Body of pancreas (tissue), 4 donors: Measurements from ENCODE around the gene UGT1A3.

Experiments used
- POLR2A ChIP-seq, 3 donors: fragments of 450-650 bp; IDR thresholded peaks; one replicate each; pipeline ENCODE4 v1.6.1; 2016; ENCODE audit warnings: antibody characterized with exemption in 3 of 3, mild to moderate bottlenecking in 2 of 3
- TF ChIP-seq, protein P1 (sequence below), 7 experiments: fragments of 450-650 bp in 4 of 7; fragments of 200-600 bp in 3 of 7; sonication (generic) in 3 of 7; IDR thresholded peaks; one replicate each; pipeline ENCODE4 v1.5.1; 2016 to 2019; ENCODE audit warnings: antibody characterized with exemption in 7 of 7

DNA sequence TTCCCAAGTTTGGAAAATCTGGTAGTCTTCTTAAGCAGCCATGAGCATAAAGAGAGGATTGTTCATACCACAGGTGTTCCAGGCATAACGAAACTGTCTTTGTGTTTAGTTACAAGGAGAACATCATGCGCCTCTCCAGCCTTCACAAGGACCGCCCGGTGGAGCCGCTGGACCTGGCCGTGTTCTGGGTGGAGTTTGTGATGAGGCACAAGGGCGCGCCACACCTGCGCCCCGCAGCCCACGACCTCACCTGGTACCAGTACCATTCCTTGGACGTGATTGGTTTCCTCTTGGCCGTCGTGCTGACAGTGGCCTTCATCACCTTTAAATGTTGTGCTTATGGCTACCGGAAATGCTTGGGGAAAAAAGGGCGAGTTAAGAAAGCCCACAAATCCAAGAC, 43.3 kb downstream of the UGT1A3 start:
- TF ChIP-seq, protein P1, sequence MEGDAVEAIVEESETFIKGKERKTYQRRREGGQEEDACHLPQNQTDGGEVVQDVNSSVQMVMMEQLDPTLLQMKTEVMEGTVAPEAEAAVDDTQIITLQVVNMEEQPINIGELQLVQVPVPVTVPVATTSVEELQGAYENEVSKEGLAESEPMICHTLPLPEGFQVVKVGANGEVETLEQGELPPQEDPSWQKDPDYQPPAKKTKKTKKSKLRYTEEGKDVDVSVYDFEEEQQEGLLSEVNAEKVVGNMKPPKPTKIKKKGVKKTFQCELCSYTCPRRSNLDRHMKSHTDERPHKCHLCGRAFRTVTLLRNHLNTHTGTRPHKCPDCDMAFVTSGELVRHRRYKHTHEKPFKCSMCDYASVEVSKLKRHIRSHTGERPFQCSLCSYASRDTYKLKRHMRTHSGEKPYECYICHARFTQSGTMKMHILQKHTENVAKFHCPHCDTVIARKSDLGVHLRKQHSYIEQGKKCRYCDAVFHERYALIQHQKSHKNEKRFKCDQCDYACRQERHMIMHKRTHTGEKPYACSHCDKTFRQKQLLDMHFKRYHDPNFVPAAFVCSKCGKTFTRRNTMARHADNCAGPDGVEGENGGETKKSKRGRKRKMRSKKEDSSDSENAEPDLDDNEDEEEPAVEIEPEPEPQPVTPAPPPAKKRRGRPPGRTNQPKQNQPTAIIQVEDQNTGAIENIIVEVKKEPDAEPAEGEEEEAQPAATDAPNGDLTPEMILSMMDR (IDR thresholded peaks at IDR 0.05) = no peak
- no peak for TF ChIP-seq POLR2A (IDR thresholded peaks at IDR 0.05)
